Retinal pigment epithelial cell (primary cell): ENCODE measurements around the gene EMID1.
"Not testable (repeated sequence)": the region's sequence is repeated elsewhere in the genome, so short reads cannot be mapped to it uniquely, and the experiment has no call there.

Experiments used
- DNase-seq: peaks from one replicate; pipeline ENCODE4 v3.0.0-alpha.2; 2010; ENCODE audit warnings: low read depth
- H3K4me3 ChIP-seq: 2 replicates; pipeline ENCODE4 v1.5.1; 2011; ENCODE audit warnings: mild to moderate bottlenecking, low read length, control low read depth, moderate library complexity
- CTCF ChIP-seq: conservative IDR thresholded peaks from 2 replicates; pipeline ENCODE4 v1.5.1; 2011; ENCODE audit warnings: low read depth, low read length, control low read depth, inconsistent platforms

Gene EMID1

GRCh38 chr22:29216011-29216872 is 10.5 kb downstream of the EMID1 start:
- DNase-seq = no peak
- TF ChIP-seq CTCF = no peak
- no peak overlapping the region for H3K4me3 ChIP-seq

GRCh38 chr22:29216873-29217666 is 11.4 kb downstream of the EMID1 start:
- DNase-seq = no peak
- TF ChIP-seq CTCF = no peak
- no peak overlapping the region for H3K4me3 ChIP-seq

- DNase-seq = no peak
- no peak overlapping the region for H3K4me3 ChIP-seq
- TF ChIP-seq CTCF = no peak
Observed at GRCh38 chr22:29217827-29218757, 12.4 kb downstream of the EMID1 start.

GRCh38 chr22:29218758-29219408 is 13.2 kb downstream of the EMID1 start:
- H3K4me3 ChIP-seq = no peak overlapping the region
- DNase-seq = no peak
- TF ChIP-seq CTCF = no peak

- DNase-seq, H3K4me3 ChIP-seq: not testable (repeated sequence)
Observed at GRCh38 chr22:29219409-29219782, 13.7 kb downstream of the EMID1 start.

- no peak overlapping the region for H3K4me3 ChIP-seq
- no peak for DNase-seq
- TF ChIP-seq CTCF = no peak
Observed at GRCh38 chr22:29219881-29220670, 14.4 kb downstream of the EMID1 start.
